NCI-H187 treated with DMSO at 0.1 percent for 48 hours (cell line): ENCODE results near the gene UBE2D2.

ENCODE experiments used
- DNase-seq: peaks from one replicate; lab custom pipeline; 2025; lab: John Stamatoyannopoulos, UW

UBE2D2 gene

DNA sequence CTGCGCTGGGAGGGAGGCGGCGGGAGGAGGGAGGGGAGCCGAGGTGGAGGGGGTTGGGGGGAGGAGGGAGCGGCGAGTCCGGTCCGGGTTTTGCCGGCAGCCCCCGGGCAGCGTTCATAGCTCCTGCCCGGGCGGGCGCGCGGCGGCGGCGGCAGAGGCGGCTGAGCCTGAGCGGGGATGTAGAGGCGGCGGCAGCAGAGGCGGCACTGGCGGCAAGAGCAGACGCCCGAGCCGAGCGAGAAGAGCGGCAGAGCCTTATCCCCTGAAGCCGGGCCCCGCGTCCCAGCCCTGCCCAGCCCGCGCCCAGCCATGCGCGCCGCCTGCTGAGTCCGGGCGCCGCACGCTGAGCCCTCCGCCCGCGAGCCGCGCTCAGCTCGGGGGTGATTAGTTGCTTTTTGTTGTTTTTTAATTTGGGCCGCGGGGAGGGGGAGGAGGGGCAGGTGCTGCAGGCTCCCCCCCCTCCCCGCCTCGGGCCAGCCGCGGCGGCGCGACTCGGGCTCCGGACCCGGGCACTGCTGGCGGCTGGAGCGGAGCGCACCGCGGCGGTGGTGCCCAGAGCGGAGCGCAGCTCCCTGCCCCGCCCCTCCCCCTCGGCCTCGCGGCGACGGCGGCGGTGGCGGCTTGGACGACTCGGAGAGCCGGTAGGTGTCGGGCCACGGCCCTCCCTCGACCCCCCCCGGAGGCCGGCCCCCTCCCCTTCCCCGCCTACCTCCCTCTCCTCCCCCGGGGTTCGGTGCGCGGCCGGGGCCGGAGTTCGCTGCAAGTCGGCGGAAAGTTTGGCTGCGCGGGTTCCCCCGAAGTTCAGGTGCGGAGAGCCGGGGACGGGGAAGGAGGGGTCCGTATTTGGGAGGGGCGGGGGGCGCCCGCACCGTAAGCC, 87.3 kb downstream of the UBE2D2 start, which contains the start of gene CXXC5:
Gene CXXC5, plus strand, starts transcription at position 145 of the 877 bp plus-strand sequence. CDS start 32,175 bp downstream, outside the sequence.
- no peak for DNase-seq

DNA sequence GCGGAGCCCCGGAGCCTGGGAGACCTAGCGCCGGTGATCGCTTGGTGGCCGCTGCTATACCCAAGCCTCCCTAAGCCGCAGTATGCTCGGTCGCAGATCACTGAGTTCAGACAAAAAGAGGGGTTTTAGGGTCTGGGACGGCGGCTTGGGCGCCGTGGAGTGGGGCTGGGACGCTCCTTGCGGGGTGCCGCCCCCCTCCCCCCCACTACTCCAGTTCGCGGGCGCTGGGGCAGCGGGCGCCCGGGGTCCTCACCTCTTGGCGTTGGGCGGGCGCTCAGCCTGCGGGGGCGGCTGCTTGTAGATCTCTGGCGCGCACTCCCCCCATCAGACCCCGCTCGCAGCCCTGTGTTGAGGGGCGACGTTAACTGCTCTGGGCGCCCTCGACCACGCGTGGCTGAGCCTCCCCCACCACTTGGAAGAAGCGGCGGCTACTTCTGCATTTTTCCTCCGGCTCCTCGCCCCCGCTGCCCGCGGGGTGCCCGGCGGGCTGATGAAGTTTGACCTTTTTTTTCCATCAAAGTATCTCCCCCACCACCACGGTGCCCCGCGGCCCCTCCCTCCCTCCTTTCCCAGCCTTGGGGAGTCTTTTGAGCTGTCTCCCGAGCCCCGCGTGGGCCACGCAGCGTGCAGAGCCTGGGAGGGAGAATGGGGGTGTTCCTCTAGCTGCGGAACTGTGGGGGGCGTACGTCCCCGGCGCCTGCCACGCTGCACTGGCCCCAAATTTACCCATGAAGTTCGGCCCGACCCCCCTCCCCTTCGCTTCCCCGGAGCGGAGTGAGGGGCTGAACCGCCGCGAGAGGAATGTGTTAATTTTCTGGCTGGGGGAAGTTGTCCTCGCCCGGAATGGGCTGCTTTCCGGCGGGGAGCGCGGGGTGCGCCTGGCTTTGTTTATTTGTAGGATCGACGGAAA, 88.2 kb downstream of the UBE2D2 start:
- no peak for DNase-seq

DNA sequence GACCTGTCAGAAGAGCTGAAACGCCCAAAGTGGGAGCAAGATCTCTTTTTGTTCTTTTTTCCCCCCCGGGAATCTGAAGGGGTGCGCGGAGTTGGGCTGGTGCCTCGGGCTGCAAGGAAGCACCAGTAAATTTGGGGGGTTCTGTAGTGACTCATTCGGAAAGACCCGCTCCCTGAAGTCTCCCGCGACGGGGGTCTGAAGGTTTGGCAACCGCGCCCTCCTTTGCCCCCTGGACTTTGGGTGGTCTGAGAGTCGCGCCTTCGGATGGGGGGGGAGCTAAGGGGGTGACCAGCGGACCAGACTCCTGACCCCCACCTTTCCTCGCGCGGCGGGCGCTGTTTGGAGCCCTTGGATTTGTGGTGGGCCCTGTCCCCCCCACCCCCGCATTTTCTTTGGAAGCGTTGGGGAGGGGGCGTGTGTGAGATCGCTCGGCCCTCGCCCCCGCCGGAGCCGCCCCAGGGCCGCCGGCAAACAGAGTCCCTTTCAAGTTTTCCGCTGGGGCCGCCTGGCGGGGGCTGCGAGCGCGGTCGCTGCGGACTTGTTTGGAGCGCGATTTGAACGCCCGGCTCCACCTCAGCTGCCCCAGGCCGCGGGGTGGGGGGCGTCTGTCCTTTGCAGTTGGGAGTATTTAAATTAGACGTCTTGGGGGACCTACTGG, 89.0 kb downstream of the UBE2D2 start:
- no peak for DNase-seq

DNA sequence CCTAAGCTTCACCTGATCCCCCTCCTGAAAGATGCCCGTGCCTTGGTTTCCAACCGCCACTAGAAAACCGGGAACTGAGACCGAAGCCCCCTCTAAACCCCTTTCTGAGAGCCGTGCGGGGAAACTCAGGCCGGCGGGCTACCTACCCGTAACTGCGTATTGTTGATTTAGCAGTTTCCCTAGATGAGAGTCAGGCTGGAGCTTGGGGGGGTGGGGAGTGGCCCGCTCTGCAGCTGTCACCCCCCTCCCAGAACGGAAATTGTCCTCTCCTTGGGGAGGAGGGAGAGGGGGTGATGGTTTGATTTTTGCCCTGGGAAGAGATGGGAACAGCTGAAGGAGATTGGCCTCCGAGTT, 89.5 kb downstream of the UBE2D2 start:
- DNase-seq: no peak

GRCh38 chr5:139651043-139651834, 90.1 kb downstream of the UBE2D2 start:
- no peak for DNase-seq

DNA sequence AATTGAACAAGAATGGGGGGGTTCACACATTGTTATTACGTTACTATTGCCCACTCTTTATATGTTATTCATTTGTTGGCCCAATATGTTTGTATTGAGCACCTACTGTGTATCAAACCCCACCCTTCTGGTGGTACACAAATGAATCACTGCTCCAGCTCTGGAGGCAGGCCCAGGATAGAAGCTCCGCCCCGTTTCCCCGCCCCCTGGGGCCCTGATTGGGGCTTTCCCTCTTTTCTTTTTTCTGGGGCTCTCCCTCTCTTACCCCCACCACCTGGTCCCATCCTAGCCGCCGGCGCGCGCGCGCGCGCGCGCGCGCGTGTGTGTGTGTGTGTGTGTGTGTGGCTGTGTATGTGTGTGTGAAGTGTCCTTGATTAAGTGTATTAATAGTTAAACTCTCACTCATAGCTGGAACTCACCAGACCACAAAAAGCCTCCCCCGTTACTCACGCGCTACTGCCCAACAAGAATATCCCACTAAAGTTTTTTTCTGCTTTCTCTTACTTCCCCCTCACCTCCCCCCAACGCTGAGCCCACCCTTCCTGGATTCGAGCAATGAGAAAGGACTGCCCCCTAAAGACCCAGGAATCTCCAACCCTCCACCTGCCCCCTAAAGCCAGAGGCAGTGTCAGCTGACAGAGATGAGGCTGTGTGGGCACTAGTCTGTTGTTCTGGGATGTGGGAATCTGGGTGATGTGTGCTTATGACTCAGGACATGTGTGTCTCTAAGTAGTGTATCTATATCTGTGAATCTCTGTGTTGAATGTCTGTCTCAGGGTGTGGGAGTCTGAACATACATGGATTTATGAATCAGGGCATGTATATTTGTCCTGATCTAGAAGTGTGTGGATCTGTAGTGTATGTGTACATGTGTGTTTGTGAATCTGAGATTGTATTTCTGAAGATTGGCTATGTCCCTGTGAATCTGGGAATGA, 91.0 kb downstream of the UBE2D2 start:
- no peak for DNase-seq

DNA sequence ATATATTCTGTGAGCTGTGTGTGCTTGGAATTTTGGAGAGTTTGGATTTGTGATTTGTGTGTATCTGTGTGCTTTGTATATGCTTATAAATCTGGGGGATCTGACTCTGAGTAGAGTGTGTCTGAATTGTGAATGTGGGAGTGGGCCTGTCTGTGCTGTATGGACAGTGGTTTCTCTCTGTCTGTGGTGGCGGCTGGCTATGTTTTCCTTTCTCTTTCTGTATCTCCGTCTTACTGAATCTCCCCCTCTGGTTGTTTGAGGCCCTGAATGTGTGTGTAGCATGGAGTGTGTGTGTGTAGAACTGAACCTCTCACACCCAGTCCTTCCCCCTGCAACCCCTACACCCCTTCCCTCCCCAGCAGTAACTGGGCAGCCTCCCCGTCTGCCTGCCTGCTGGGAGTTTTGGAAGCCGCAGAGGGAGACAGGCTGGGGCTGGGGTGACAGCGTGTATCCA, 91.7 kb downstream of the UBE2D2 start:
- no peak for DNase-seq

DNA sequence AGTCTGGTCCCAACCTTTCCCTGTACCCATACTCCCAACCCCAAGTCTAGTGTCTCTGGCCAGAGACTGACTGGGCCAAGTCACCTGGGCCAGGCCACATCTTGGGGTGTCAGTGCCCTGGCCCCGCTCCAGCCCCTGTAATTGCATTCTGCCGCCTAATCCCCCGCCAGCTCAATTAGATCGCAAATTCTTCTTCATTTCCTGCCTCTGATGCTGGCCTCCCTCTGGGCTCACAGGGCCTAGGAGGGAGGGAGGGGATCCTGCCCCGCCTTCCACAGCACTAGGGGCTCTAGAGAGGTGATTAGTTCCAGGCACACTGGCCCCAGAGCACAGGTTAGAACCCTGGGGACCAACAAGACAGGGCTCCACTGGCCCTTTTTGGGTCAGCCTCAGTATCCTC, 92.5 kb downstream of the UBE2D2 start:
- DNase-seq: no peak

- DNase-seq: no peak
These were observed 93.3 kb downstream of the UBE2D2 start for GRCh38 chr5:139654464-139654863.

DNA sequence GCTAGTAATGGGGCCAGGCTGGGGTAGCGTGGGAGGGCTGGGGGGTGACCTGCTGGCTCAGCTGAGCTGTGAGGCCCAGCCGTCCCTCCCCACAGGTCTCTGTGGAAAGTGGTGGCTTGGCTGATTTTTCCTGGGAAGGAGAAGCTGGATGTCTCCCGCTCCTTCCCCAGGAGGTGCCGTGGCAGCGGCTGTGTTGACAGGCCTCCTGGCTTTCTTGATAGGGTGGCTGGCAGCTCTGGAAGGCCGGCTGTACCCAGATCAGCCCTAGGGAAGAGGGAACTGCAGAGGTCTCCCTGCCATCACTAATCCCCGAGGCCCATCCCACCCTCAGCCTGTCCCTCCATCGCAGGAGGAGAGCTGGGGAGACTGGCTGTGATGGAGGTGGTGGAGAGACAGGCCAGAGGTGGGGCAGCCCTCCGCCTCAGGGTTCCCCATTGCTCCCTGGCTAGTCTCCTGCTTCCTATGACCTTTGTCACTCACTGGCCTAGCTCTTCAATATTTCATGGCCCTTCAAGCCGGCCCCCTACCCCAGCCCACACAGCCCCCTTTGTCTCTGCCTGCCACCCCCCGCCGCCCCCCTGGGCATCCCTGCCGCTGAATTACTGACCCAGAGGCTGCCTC, 93.8 kb downstream of the UBE2D2 start:
- no peak for DNase-seq

GRCh38 chr5:139655727-139656271, 94.7 kb downstream of the UBE2D2 start:
- DNase-seq: no peak

GRCh38 chr5:139657363-139658321, 96.5 kb downstream of the UBE2D2 start:
- no peak for DNase-seq

DNA sequence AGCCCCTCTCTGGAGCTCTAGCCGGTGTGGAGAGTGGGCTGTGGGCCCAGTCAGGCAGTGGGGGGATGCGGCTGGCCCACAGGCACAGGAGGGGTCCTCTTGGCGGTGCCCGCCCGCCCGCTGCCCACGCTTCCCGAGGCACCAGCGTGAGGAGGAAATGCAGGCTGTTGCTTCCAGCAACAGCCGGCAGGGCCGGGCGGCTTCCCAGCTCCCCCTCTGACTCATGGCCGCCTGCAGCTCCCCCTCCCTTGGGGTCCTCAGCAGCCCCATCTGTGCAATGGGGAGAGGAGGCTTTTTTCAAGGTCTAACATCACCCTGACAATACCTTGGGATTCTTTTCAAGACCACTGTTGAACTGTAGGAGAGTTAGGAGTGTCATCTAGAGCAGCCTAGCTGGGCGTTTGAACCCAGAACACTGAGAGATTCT, 97.4 kb downstream of the UBE2D2 start:
- DNase-seq: no peak

DNA sequence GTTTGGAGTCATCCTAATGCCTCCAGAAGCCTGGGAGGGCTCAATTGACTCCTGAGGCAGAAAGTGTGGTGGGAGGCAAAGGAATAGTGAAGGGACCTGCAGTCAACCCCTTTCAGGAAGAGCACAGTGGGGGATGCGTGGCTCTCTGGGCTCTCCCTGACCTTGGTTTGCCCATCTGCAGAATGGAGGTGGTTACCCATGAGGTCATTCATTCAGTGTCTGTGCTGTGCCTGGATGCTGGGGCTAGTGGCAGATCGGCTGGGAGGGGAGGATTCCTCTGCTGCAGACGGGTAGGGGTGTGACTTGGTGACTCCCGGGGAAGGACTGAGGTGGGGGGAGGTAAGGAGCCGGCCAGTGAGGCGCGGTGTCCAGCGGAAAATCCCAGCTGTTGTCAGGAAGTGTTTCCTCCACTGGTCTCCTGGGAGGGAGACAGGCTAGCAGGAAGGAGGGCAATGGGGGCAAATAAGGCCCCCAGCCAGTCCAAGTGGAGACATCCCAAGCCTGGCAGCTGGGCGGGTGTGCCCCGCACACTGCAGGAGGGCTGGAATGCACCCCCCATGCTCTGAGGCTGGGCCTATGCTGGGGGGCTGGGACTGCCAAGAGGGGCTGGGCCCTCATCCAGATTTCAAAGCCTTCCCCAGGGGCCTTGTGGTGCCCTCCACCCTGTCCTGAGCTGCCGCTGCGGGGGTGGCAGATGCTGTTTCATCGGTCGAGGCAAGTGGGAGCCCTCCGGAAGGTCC, 98.0 kb downstream of the UBE2D2 start:
- no peak for DNase-seq

DNA sequence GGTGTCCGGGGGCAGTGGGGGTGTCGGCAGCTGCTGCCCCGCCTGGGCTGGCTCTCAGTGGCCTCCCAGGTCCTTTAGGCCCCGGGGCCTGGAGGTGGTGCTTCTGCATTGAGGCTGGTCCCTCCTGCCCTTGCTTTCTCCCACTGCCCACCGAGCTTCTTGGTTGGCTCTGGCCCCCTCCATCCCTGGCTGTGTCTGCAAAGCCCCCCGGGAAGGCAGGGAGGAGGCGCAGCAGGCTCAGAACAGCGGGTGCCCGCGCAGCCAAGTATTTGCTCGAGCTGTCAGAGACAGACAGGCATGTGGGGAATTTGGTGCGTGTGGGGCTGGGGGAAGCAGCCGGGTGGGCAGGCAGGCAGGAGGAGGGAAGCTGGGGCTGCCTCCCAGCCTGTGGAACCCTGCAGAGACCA, 98.6 kb downstream of the UBE2D2 start:
- no peak for DNase-seq

- DNase-seq: no peak
These were observed 99.2 kb downstream of the UBE2D2 start for GRCh38 chr5:139660105-139660922.
